ENCODE results near the gene VILL. TPM values are rescaled to one million over a fixed set of nuclear protein-coding genes. Genes with fewer than 3 reads are reported as not detected.
"Not testable (repeated sequence)": the region's sequence is repeated elsewhere in the genome, so short reads cannot be mapped to it uniquely, and the experiment has no call there.

The VILL gene
- total RNA-seq, 1 donor from 2014 or later: 13.7 TPM

DNA sequence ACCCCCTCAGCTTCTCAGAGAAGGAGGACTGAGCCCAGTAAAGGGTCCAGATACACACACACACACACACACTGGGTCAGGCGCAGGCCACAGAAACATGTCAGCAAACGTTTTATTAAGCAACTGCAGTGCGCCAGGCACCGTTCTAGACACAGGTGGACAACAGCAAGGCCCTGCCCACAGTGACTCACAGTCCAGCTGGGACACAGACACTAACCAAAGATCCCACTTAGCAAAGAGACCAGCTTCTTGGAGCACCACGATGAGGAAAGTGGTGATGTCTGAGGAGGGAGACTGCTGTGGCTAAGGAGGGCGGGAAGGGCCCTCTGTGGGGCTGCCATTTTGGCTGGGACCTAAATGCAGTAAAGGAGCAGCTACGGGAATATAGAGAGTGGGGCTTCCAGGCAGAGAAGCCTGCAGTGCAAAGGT, 2.8 kb upstream of the VILL start:
- peaks cover 28% of the 10 kb centered on the region for H3K4me1 Mint-ChIP-seq (ENCODE audit: unreplicated experiment)
- peaks cover 14% of the 10 kb centered on the region for H3K36me3 Mint-ChIP-seq (ENCODE audit: low read depth, unreplicated experiment)
- no peak for DNase-seq (ENCODE audit: low spot score)
- TF ChIP-seq, protein P1, sequence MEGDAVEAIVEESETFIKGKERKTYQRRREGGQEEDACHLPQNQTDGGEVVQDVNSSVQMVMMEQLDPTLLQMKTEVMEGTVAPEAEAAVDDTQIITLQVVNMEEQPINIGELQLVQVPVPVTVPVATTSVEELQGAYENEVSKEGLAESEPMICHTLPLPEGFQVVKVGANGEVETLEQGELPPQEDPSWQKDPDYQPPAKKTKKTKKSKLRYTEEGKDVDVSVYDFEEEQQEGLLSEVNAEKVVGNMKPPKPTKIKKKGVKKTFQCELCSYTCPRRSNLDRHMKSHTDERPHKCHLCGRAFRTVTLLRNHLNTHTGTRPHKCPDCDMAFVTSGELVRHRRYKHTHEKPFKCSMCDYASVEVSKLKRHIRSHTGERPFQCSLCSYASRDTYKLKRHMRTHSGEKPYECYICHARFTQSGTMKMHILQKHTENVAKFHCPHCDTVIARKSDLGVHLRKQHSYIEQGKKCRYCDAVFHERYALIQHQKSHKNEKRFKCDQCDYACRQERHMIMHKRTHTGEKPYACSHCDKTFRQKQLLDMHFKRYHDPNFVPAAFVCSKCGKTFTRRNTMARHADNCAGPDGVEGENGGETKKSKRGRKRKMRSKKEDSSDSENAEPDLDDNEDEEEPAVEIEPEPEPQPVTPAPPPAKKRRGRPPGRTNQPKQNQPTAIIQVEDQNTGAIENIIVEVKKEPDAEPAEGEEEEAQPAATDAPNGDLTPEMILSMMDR (IDR thresholded peaks at IDR 0.05; ENCODE audit: unreplicated experiment): no peak
- no peaks in the 10 kb centered on the region for H3K9me3 Mint-ChIP-seq (ENCODE audit: unreplicated experiment)
- no peak overlapping the region for H3K4me3 Mint-ChIP-seq (ENCODE audit: unreplicated experiment)
- H3K27ac Mint-ChIP-seq (ENCODE audit: unreplicated experiment): no peak overlapping the region
- H3K27me3 Mint-ChIP-seq (ENCODE audit: unreplicated experiment): peaks cover 5% of the 10 kb centered on the region

DNA sequence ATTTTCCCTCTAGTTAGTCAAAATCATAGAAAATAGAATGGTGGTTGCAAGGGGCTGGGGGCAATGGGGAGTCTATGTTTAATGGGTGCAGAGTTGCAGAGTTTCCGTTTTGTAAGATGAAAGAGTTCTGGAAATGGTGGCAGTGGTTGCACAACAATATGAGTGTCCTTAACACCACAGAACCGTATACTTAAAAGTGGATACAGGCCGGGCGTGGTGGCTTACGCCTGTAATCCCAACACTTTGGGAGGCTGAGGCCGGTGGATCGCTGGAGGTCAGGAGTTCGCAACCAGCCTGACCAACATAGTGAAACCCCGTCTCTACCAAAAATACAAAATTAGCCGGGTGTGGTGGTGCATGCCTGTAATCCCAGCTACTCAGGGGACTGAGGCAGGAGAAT, 2.2 kb upstream of the VILL start:
- Mint-ChIP-seq H3K36me3 (ENCODE audit: low read depth, unreplicated experiment) (peaks cover 14% of the 10 kb centered on the region), H3K4me3 (ENCODE audit: unreplicated experiment) (peak overlapping the region; percentile 1), H3K4me1 (ENCODE audit: unreplicated experiment) (peaks cover 28% of the 10 kb centered on the region)
- not testable (repeated sequence) for H3K9me3 Mint-ChIP-seq (ENCODE audit: unreplicated experiment); H3K27ac Mint-ChIP-seq (ENCODE audit: unreplicated experiment); DNase-seq (ENCODE audit: low spot score); H3K27me3 Mint-ChIP-seq (ENCODE audit: unreplicated experiment)

DNA sequence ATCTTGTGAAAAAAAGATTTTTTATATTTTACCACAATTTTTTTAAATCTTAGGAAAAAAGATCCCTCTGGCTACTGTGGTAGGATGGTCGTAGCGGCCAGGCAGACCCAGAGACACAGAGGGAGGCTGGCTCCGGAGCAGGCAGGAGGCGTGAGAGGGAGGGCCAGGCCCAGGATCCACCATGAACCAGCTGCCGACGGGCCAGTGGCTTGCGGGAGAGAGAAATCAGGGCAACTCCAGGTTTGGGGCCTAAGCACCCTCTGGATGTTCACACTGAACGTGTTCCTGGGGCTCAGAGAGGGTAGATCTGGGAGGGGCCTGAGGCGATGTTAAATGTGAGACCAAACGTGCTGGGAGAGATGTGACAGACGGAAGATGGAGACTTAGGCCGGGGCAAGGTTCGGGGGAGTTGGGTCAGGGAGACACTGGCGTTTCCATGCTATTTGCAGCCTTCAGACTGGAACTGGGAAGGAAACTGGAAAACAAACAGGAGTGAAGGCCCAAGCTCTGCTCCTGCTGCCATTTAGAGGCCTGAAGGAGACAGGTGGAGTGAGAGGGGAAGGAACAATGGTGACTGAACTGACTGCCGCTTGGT, 1.6 kb upstream of the VILL start:
- H3K36me3 Mint-ChIP-seq (ENCODE audit: low read depth, unreplicated experiment): peaks cover 10% of the 10 kb centered on the region
- TF ChIP-seq, protein P1 (IDR thresholded peaks at IDR 0.05; ENCODE audit: unreplicated experiment): no peak
- no peaks in the 10 kb centered on the region for H3K9me3 Mint-ChIP-seq (ENCODE audit: unreplicated experiment)
- no peak overlapping the region for H3K27ac Mint-ChIP-seq (ENCODE audit: unreplicated experiment)
- peaks cover 9% of the 10 kb centered on the region for H3K27me3 Mint-ChIP-seq (ENCODE audit: unreplicated experiment)
- DNase-seq (ENCODE audit: low spot score): no peak
- peak overlapping the region; percentile 13 for H3K4me3 Mint-ChIP-seq (ENCODE audit: unreplicated experiment)
- H3K4me1 Mint-ChIP-seq (ENCODE audit: unreplicated experiment): peaks cover 33% of the 10 kb centered on the region

DNA sequence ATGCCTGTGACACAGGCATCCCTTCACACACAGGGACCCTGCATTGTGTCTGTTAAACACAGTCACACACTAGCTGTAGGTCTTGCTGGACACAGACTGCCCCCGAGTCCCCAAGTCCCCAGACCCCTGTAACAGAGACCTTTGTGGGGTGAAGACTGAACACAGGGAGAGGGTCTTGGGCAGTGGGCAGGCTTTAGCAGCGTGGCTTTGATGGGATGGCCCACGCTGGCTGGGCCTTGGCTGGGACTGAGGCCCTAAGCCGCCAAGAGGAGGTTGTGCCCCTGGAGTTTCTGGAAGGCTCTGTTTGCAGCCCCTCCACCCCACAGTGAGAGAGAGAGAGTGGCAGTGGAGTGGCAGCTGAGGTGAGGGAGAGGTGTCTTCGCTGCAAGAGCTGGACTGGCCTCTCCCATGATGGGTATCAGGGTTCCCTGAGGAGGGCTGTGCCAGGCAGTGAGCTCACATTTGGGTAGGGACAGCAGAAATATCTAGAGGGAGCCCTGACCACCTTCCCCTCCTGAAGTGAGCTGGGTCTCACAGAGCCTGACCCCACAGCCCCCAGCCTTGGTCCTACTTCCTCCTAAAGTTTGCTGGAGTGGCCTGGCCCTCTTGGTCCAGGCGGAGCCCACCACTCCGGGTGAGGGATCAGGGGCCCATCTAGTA, 635 bp upstream of the VILL start:
- H3K4me3 Mint-ChIP-seq (ENCODE audit: unreplicated experiment): no peak overlapping the region
- DNase-seq (ENCODE audit: low spot score): no peak
- peaks cover 36% of the 10 kb centered on the region for H3K4me1 Mint-ChIP-seq (ENCODE audit: unreplicated experiment)
- peaks cover 12% of the 10 kb centered on the region for H3K27me3 Mint-ChIP-seq (ENCODE audit: unreplicated experiment)
- no peak overlapping the region for H3K27ac Mint-ChIP-seq (ENCODE audit: unreplicated experiment)
- H3K9me3 Mint-ChIP-seq (ENCODE audit: unreplicated experiment): no peaks in the 10 kb centered on the region
- H3K36me3 Mint-ChIP-seq (ENCODE audit: low read depth, unreplicated experiment): peaks cover 4% of the 10 kb centered on the region
- TF ChIP-seq, protein P1 (IDR thresholded peaks at IDR 0.05; ENCODE audit: unreplicated experiment): no peak

DNA sequence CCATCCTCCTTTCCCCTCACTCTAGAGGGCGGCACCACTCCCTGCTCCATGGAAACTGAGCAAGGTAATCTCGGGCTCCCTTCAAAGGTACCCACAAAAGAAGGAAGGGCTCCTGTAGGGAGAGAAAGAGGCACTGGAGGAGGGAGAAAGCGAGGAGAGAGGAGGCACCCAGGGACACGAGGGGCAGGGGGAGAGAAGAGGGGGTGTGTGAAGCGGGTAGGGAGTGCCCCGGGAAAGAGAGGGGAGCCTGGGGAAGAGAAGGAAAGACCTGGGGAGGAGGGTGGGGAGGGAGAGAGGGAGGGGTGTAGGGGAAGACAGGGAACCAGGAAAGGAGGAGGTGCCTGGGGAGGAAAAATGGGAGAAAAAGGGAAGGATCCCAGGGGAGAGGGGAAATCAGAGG, 523 bp downstream of the VILL start:
- no peak for DNase-seq (ENCODE audit: low spot score)
- Mint-ChIP-seq H3K4me1 (ENCODE audit: unreplicated experiment) (peaks cover 34% of the 10 kb centered on the region), H3K27me3 (ENCODE audit: unreplicated experiment) (peaks cover 12% of the 10 kb centered on the region), H3K9me3 (ENCODE audit: unreplicated experiment) (no peaks in the 10 kb centered on the region), H3K4me3 (ENCODE audit: unreplicated experiment) (no peak overlapping the region), H3K36me3 (ENCODE audit: low read depth, unreplicated experiment) (no peaks in the 10 kb centered on the region), H3K27ac (ENCODE audit: unreplicated experiment) (no peak overlapping the region)
- TF ChIP-seq, protein P1 (IDR thresholded peaks at IDR 0.05; ENCODE audit: unreplicated experiment): no peak
